Coronary artery (tissue), 2 donors: Measurements from ENCODE around the gene NEO1.
A peak's percentile ranks its signal among the peaks of the same experiment; 100 is the strongest.

Source experiments
- DNase-seq: peaks from one replicate; pipeline ENCODE4 v3.0.0-alpha.2; 2017; ENCODE audit warnings: low spot score
- H3K27ac ChIP-seq, 2 donors: fragments of 200-600 bp; sonication (generic); one replicate each; pipeline ENCODE4 v1.5.1; 2016 to 2019
- H3K4me3 ChIP-seq: fragments of 200-600 bp; sonication (generic); 2 replicates; pipeline ENCODE4 v1.5.1; 2016; ENCODE audit warnings: mild to moderate bottlenecking, moderate library complexity
- CTCF ChIP-seq: fragments of 200-600 bp; sonication (generic); IDR thresholded peaks from one replicate; pipeline ENCODE4 v1.5.1; 2019; ENCODE audit warnings: antibody characterized with exemption

Gene NEO1

GRCh38 chr15:73247331-73247730 is 195.1 kb downstream of the NEO1 start:
- no peak overlapping the region for H3K4me3 ChIP-seq
- DNase-seq: no peak
- no peak overlapping the region for H3K27ac ChIP-seq
- TF ChIP-seq CTCF: no peak

GRCh38 chr15:73249499-73249898 is 197.2 kb downstream of the NEO1 start:
- no peak overlapping the region for H3K4me3 ChIP-seq
- no peak for TF ChIP-seq CTCF
- DNase-seq: no peak
- no peak overlapping the region for H3K27ac ChIP-seq

- DNase-seq: no peak
- Histone ChIP-seq H3K27ac (no peak overlapping the region), H3K4me3 (no peak overlapping the region)
- no peak for TF ChIP-seq CTCF
Measured at GRCh38 chr15:73254598-73254997, 202.3 kb downstream of the NEO1 start.

- Histone ChIP-seq H3K4me3 (no peak overlapping the region), H3K27ac (no peak overlapping the region)
- no peak for DNase-seq
- no peak for TF ChIP-seq CTCF
Measured at GRCh38 chr15:73258271-73259108, 206.2 kb downstream of the NEO1 start.

GRCh38 chr15:73264881-73265280 is 212.6 kb downstream of the NEO1 start:
- no peak for DNase-seq
- no peak for TF ChIP-seq CTCF
- H3K4me3 ChIP-seq: no peak overlapping the region
- no peak overlapping the region for H3K27ac ChIP-seq

GRCh38 chr15:73265536-73266153 is 213.4 kb downstream of the NEO1 start:
- Histone ChIP-seq H3K27ac (no peak overlapping the region), H3K4me3 (no peak overlapping the region)
- TF ChIP-seq CTCF: peak; percentile 37
- no peak for DNase-seq

GRCh38 chr15:73268457-73268856 is 216.2 kb downstream of the NEO1 start:
- TF ChIP-seq CTCF: no peak
- no peak overlapping the region for H3K27ac ChIP-seq
- no peak for DNase-seq
- H3K4me3 ChIP-seq: no peak overlapping the region
